SK-N-SH (cell line): ENCODE data around the gene GSG1L2.

Experiments
- CHD2 ChIP-seq: fragments of 150-350 bp; IDR thresholded peaks from 2 replicates; pipeline ENCODE4 v1.6.1; 2018; ENCODE audit warnings: low read length; ENCODE audit not compliant: partially characterized antibody
- CTCF ChIP-seq: fragments of 200-600 bp; sonication (generic); IDR thresholded peaks from 2 replicates; pipeline ENCODE4 v1.6.1; 2017; ENCODE audit warnings: antibody characterized with exemption, mild to moderate bottlenecking, moderate library complexity
- POLR2AphosphoS5 ChIP-seq: IDR thresholded peaks from 2 replicates; pipeline ENCODE4 v1.6.1; 2012; ENCODE audit warnings: low read depth, low read length

GRCh38 chr17:9776911-9777310 lies 45.0 kb downstream of the GSG1L2 start:
- TF ChIP-seq CTCF, result no peak
- no peak for TF ChIP-seq CHD2
- TF ChIP-seq POLR2AphosphoS5, result no peak
